Ishikawa (cell line): ENCODE results near the gene EPC2.
A peak's percentile ranks its signal among the peaks of the same experiment; 100 is the strongest.

ENCODE experiments used
- CEBPB ChIP-seq: IDR thresholded peaks from 2 replicates; pipeline ENCODE4 v1.6.1; 2012
- CREB1 ChIP-seq: IDR thresholded peaks from 2 replicates; pipeline ENCODE4 v1.6.1; 2012; ENCODE audit warnings: low read depth
- EGR1 ChIP-seq: IDR thresholded peaks from 2 replicates; pipeline ENCODE4 v1.6.1; 2012
- EP300 ChIP-seq: IDR thresholded peaks from 2 replicates; pipeline ENCODE4 v1.6.1; 2012; ENCODE audit warnings: borderline replicate concordance
- FOXM1 ChIP-seq: IDR thresholded peaks from 2 replicates; pipeline ENCODE4 v1.6.1; 2012; ENCODE audit warnings: low read depth, borderline replicate concordance
- NFIC ChIP-seq: IDR thresholded peaks from 2 replicates; pipeline ENCODE4 v1.6.1; 2012
- RAD21 ChIP-seq: IDR thresholded peaks from 2 replicates; pipeline ENCODE4 v1.6.1; 2012; ENCODE audit warnings: low read depth
- TAF1 ChIP-seq: IDR thresholded peaks from 2 replicates; pipeline ENCODE4 v1.6.1; 2012; ENCODE audit warnings: low read depth, mild to moderate bottlenecking
- TCF12 ChIP-seq: IDR thresholded peaks from 2 replicates; pipeline ENCODE4 v1.6.1; 2012; ENCODE audit warnings: low read depth
- TEAD4 ChIP-seq: IDR thresholded peaks from 2 replicates; pipeline ENCODE4 v1.6.1; 2012
- YY1 ChIP-seq: IDR thresholded peaks from 2 replicates; pipeline ENCODE4 v1.6.1; 2012; ENCODE audit warnings: low read depth
- ZBTB7A ChIP-seq: IDR thresholded peaks from 2 replicates; pipeline ENCODE4 v1.6.1; 2012; ENCODE audit warnings: low read depth
- TF ChIP-seq, protein P1 (sequence below): IDR thresholded peaks from 2 replicates; pipeline ENCODE4 v1.6.1; 2012; ENCODE audit warnings: low read depth, mild to moderate bottlenecking
- TF ChIP-seq, protein P2 (sequence below): IDR thresholded peaks from 2 replicates; pipeline ENCODE4 v1.6.1; 2012
- TF ChIP-seq, protein P3 (sequence below): IDR thresholded peaks from 2 replicates; pipeline ENCODE4 v1.6.1; 2012

EPC2 gene

DNA sequence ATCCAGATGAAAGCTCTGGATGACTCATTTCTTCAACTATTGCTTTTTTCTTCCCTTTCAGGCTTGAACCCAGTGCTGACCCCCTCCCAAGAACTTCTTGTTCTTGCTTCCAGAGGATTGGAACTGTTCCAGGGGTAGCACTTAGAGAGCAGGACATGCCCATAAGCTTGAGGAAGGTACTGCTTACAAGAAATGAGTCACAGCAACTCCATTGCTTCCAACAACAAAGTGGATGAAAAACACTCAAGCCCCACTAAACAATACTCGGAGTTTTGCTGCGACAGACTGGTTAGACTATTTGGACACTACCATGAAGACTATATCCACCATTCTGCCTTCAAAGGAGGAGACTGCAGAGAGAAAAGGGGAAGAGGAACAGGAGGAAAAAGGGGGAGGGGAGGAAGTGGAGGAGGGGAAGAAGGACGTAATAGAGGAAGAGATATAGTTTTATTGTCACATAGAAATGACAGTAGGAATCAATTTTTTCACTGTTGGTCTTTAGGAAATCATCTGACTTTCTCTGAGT, 1.6 kb upstream of the EPC2 start:
- TF ChIP-seq NFIC (no peak), TCF12 (no peak), FOXM1 (no peak), TAF1 (no peak), YY1 (no peak), EP300 (no peak), CEBPB (no peak), TEAD4 (no peak)
- TF ChIP-seq, protein P1, sequence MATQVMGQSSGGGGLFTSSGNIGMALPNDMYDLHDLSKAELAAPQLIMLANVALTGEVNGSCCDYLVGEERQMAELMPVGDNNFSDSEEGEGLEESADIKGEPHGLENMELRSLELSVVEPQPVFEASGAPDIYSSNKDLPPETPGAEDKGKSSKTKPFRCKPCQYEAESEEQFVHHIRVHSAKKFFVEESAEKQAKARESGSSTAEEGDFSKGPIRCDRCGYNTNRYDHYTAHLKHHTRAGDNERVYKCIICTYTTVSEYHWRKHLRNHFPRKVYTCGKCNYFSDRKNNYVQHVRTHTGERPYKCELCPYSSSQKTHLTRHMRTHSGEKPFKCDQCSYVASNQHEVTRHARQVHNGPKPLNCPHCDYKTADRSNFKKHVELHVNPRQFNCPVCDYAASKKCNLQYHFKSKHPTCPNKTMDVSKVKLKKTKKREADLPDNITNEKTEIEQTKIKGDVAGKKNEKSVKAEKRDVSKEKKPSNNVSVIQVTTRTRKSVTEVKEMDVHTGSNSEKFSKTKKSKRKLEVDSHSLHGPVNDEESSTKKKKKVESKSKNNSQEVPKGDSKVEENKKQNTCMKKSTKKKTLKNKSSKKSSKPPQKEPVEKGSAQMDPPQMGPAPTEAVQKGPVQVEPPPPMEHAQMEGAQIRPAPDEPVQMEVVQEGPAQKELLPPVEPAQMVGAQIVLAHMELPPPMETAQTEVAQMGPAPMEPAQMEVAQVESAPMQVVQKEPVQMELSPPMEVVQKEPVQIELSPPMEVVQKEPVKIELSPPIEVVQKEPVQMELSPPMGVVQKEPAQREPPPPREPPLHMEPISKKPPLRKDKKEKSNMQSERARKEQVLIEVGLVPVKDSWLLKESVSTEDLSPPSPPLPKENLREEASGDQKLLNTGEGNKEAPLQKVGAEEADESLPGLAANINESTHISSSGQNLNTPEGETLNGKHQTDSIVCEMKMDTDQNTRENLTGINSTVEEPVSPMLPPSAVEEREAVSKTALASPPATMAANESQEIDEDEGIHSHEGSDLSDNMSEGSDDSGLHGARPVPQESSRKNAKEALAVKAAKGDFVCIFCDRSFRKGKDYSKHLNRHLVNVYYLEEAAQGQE = no peak
- TF ChIP-seq, protein P2, sequence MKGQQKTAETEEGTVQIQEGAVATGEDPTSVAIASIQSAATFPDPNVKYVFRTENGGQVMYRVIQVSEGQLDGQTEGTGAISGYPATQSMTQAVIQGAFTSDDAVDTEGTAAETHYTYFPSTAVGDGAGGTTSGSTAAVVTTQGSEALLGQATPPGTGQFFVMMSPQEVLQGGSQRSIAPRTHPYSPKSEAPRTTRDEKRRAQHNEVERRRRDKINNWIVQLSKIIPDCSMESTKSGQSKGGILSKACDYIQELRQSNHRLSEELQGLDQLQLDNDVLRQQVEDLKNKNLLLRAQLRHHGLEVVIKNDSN = no peak
- TF ChIP-seq, protein P3, sequence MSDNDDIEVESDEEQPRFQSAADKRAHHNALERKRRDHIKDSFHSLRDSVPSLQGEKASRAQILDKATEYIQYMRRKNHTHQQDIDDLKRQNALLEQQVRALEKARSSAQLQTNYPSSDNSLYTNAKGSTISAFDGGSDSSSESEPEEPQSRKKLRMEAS = no peak

DNA sequence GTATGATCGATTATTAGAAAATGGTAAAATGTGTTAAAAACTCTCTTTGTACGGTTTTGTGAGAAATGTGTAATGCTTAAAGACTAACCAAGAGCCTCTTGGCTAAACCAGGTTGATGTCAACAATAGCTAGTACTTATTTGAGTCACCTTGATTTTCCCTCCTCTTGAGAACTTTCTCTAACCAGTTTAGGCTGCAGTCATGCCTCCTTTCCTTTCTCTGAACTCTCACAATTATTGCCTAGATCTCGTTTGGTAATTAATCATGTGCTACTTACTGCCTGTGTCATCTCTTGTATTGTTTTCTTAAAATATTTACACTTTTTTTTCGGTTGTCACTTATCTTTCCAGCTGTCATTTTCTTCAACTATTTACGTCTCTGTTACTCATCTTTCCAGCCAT, 1.1 kb upstream of the EPC2 start:
- TF ChIP-seq ZBTB7A = no peak
- TF ChIP-seq RAD21 = no peak

DNA sequence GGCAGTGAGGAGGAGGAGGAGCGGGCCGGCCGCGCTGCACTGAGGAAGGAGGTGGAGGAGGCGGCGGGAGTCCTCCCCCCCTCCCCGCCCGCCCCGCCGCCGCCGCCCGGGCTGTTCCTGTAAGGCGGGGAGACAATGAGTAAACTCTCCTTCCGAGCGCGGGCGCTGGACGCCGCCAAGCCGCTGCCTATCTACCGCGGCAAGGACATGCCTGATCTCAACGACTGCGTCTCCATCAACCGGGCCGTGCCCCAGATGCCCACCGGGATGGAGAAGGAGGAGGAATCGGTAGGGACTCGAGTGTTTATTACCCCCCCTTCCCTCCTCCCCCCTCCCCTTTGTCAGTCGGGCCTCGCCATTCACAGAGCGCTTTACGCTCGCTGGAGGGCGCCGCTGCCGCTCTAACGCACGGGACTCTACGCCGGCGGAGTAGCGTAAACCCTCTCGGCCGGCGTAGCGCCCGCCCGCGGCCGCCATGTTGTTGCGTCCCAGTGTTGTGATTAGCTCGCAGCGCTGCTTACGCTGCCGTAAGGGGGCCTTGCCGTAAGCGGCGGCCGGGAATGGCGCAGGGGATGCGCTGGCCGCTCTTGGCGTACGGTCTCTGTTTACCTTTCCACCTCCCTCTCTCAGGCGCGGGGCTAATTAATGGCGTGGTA, 460 bp downstream of the EPC2 start:
- TF ChIP-seq RAD21 (peak; percentile 40; the same call in 1 of the 2 replicates), FOXM1 (no peak), CEBPB (0 out of 2 replicates have a peak, but pooled peaks have one; percentile 15), EGR1 (no peak), TCF12 (peak; percentile 13; the same call in 1 of the 2 replicates), TAF1 (no peak), ZBTB7A (0 out of 2 replicates have a peak, but pooled peaks have one; percentile 3), EP300 (no peak), YY1 (peak; percentile 93), TEAD4 (no peak), NFIC (no peak), CREB1 (peak; percentile 63; the same call in 1 of the 2 replicates)
- TF ChIP-seq, protein P3 = peak; percentile 45
- TF ChIP-seq, protein P1 = no peak
- TF ChIP-seq, protein P2 = no peak

DNA sequence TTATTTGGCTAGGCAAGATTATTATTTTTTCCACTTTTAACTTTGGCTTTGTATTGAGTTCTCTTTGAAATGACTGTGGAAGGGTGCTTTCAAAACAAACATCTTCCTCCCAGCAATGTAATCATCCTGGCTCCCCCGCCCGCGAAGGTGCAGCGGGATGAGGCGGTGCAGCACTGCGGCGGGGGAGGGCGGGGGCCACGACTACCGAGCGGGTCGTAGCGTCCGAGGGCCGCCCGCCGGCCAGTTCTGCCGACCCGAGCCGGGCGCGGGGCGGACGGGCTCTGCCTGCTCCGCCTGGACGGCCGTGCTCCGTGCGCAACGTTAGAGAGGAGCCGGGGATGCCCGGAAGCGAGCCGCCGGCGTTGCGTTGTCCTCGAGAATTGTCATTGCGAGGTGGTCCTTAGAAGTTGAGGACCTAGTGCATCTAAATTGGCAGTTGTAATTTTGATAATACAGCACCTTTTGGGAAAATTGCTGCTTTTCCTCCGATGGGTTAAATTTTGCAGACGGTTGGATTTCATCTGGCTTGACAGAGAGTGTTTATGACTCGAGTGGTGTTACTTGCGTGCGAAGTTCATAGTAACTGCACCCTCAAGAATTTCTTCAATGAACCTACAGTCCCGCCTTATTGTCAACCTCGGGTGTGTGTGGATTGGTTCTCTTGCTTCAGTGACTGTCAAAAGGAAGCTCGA, 1.1 kb downstream of the EPC2 start:
- no peak for TF ChIP-seq CREB1
- no peak for TF ChIP-seq EGR1
- TF ChIP-seq YY1 = no peak
- no peak for TF ChIP-seq NFIC
- no peak for TF ChIP-seq TAF1
- no peak for TF ChIP-seq TEAD4
- no peak for TF ChIP-seq FOXM1
- TF ChIP-seq, protein P2 = no peak
- TF ChIP-seq EP300 = no peak
- no peak for TF ChIP-seq RAD21
- TF ChIP-seq ZBTB7A = no peak
- no peak for TF ChIP-seq CEBPB
- TF ChIP-seq TCF12 = no peak

DNA sequence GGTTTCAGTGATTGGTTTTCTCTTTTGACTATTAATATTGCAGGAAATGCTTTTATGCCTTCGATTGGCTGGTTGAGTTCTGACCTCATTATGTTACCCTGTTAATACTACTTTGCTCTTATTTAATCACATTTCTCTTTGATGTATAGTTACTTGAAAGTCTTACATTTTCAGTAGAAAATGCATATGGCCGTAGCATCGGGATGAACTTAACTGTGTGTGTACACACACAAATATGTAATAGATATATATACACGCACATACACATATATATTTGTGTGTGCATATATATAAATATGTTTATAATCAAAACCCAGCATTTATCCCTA, 1.6 kb downstream of the EPC2 start:
- TF ChIP-seq ZBTB7A = no peak
- TF ChIP-seq YY1 = no peak
- no peak for TF ChIP-seq RAD21
- no peak for TF ChIP-seq TEAD4
- no peak for TF ChIP-seq EP300
- no peak for TF ChIP-seq TCF12
